Measurements from ENCODE around the gene ATP8B3. TPM values are rescaled to one million over a fixed set of nuclear protein-coding genes. Genes with fewer than 3 reads are reported as not detected.

Gene ATP8B3
- total and polyA plus RNA-seq, 2 donors from 2014 or later: 0.24 to 3.6 TPM

DNA sequence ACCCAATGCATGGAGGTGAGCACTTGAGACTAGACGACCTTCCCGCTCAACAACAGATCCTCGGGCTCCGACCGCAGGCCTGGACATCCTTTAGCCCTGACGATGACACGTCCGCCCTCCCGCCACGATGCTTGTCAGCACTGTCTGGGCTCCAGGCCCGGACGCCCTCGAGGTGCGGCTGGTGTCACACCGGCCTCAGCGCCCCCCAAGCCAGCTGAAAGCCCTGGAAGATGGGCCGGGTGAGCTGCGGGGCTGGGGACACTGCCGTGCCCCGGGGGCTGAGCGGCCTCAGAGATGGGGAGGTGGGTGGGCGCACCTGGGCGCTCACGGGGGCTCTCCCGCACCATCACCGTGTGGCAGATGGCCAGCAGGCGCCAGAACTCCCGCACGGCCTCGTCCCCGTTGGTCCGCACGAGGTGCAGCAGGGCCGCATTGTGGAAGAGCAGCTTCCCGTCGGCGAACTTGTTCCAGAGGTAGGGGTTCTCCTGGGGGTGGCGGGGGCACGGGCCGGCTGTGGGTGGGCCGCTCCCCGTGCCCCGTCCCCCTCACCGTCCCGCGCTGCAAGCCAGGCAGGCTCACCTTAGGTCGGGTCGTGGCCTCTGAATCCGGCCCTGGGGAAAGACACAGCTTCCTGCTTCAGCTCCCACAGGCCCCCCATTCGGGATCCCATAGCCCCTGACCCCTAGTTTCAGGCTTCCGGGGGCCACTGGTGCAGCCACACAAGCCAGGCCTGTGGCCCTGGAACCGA, 15.5 kb downstream of the ATP8B3 start:
- Histone ChIP-seq H3K27ac (ENCODE audit: low read depth in 2 of 2, low read length in 2 of 2) (no peak overlapping the region), H3K4me3 (ENCODE audit: low read length in 3 of 3) (no peak overlapping the region), H3K4me1 (ENCODE audit: control insufficient read depth in 2 of 3, insufficient read depth in 2 of 3, low read depth in 1 of 3, low read length in 3 of 3) (no peaks in the 10 kb centered on the region), H3K27me3 (ENCODE audit: control insufficient read depth, insufficient read depth, low read length) (no peaks in the 10 kb centered on the region), H3K9me3 (ENCODE audit: control insufficient read depth in 2 of 3, insufficient read depth in 1 of 3, low read length in 3 of 3) (no peaks in the 10 kb centered on the region), H3K36me3 (ENCODE audit: control insufficient read depth in 2 of 3, insufficient read depth in 3 of 3, low read length in 3 of 3) (no peaks in the 10 kb centered on the region), H3K9ac (ENCODE audit: low read length in 3 of 3) (no peak overlapping the region)
- no peak for TF ChIP-seq CTCF (IDR thresholded peaks at IDR 0.05; ENCODE audit: borderline replicate concordance, extremely low read depth, insufficient read depth)
- intact Hi-C loops (cut with DNase I): no loop called here
- no peak for FAIRE-seq
- no peak for DNase-seq

DNA sequence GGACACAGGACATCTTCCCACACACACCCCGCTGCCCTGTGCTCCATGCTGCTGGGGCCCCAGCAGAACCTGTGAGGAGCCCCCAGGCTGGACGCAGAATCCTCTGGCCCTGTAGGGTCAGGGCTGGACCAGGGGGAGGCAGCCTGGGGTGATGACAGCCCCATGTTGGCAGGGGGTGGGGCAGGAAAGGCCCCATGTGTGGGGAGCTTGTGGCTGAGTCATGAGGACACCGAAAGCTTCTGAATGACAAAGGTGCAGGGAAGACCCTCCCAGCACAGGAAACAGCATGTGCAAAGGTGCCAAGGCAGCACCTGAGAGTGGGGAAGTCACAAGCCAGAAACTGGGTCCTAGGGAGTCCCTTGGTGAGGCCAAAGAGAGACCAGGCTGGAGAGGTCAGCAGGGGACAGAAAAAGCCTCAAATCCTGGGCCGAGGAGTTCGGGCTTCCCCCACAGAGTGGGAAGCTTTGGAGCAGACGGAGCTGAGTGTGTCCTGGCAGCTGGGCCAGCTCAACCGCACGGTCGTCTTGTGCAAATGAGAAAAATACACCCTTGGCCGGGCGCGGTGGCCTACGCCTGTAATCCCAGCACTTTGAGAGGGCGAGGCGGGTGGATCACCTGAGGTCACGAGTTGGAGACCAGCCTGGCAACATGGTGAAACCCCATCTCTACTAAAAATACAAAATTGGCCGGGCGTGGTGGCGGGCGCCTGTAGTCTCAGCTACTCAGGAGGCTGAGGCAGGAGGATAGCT, 17.5 kb downstream of the ATP8B3 start:
- no peak for DNase-seq
- Histone ChIP-seq H3K9me3 (ENCODE audit: control insufficient read depth in 2 of 3, insufficient read depth in 1 of 3, low read length in 3 of 3) (no peaks in the 10 kb centered on the region), H3K4me1 (ENCODE audit: control insufficient read depth in 2 of 3, insufficient read depth in 2 of 3, low read depth in 1 of 3, low read length in 3 of 3) (no peaks in the 10 kb centered on the region), H3K9ac (ENCODE audit: low read length in 3 of 3) (no peak overlapping the region), H3K27me3 (ENCODE audit: control insufficient read depth, insufficient read depth, low read length) (no peaks in the 10 kb centered on the region), H3K4me3 (ENCODE audit: low read length in 3 of 3) (no peak overlapping the region), H3K36me3 (ENCODE audit: control insufficient read depth in 2 of 3, insufficient read depth in 3 of 3, low read length in 3 of 3) (no peaks in the 10 kb centered on the region), H3K27ac (ENCODE audit: low read depth in 2 of 2, low read length in 2 of 2) (no peak overlapping the region)
- FAIRE-seq: no peak
- no peak for TF ChIP-seq CTCF (IDR thresholded peaks at IDR 0.05; ENCODE audit: borderline replicate concordance, extremely low read depth, insufficient read depth)
- intact Hi-C loops (cut with DNase I): no loop called here

GRCh38 chr19:1791879-1792278, 20.2 kb downstream of the ATP8B3 start:
- no peak overlapping the region for H3K4me3 ChIP-seq (ENCODE audit: low read length in 3 of 3)
- H3K36me3 ChIP-seq (ENCODE audit: control insufficient read depth in 2 of 3, insufficient read depth in 3 of 3, low read length in 3 of 3): no peaks in the 10 kb centered on the region
- peaks cover 3% of the 10 kb centered on the region for H3K27me3 ChIP-seq (ENCODE audit: control insufficient read depth, insufficient read depth, low read length)
- DNase-seq (peak in 2 of 5 donors; percentile 36 to 46), FAIRE-seq (no peak)
- TF ChIP-seq CTCF (IDR thresholded peaks at IDR 0.05; ENCODE audit: borderline replicate concordance, extremely low read depth, insufficient read depth): no peak
- intact Hi-C loops (cut with DNase I): no loop called here
- no peaks in the 10 kb centered on the region for H3K4me1 ChIP-seq (ENCODE audit: control insufficient read depth in 2 of 3, insufficient read depth in 2 of 3, low read depth in 1 of 3, low read length in 3 of 3)
- H3K9me3 ChIP-seq (ENCODE audit: control insufficient read depth in 2 of 3, insufficient read depth in 1 of 3, low read length in 3 of 3): no peaks in the 10 kb centered on the region
- no peak overlapping the region for H3K9ac ChIP-seq (ENCODE audit: low read length in 3 of 3)
- no peak overlapping the region for H3K27ac ChIP-seq (ENCODE audit: low read depth in 2 of 2, low read length in 2 of 2)
